HCT116 (cell line): ENCODE data around the gene SLC38A3. TPM values are rescaled to one million over a fixed set of nuclear protein-coding genes. Genes with fewer than 3 reads are reported as not detected.

Experiments used
- ATAC-seq: fragments of 200-7000 bp; cut with Tn5 transposase; 2 replicates; pipeline ENCODE4 v1.9.1; 2020; ENCODE audit warnings: mild to moderate bottlenecking, moderate library complexity
- BruUV-seq: library from RNA; stranded (reverse); fragments of 400-500 nt; replicated peaks from 2 replicates; lab custom pipeline; 2021; lab: Mats Ljungman, UMichigan
- CTCF ChIA-PET: fragments of 300-600 bp; sonication (Branson Sonifier 250); formaldehyde crosslinking; loops from one replicate; lab custom pipeline; 2021; ENCODE audit warnings: antibody characterized with exemption; lab: Charles Lee
- POLR2A ChIA-PET: fragments of 300-600, 350-600 bp; sonication (Branson Sonifier 250); formaldehyde crosslinking; loops from one replicate; lab custom pipeline; 2021; ENCODE audit warnings: antibody characterized with exemption; lab: Charles Lee
- RAD21 ChIA-PET, 2 experiments: fragments of 300-600 bp; sonication (Branson Sonifier 250); formaldehyde crosslinking; loops; one replicate each; lab custom pipeline; 2023; ENCODE audit warnings: low total read pairs in 2 of 2; ENCODE audit not compliant: uncharacterized antibody in 2 of 2, unreplicated experiment in 2 of 2, low non-redundant PET in 1 of 2; lab: Charles Lee
- DNase-seq: peaks from one replicate; pipeline ENCODE4 v3.0.0-alpha.2; 2010; ENCODE audit warnings: low read depth, low spot score
- H2AFZ ChIP-seq: fragments of 200-600 bp; shearing (Covaris generic), sonication (generic); 2 replicates; pipeline ENCODE4 v1.6.1; 2017; ENCODE audit warnings: low read depth, mixed run types, mixed read lengths, antibody characterized with exemption, low read length; ENCODE audit not compliant: poor library complexity, severe bottlenecking
- H3K27ac ChIP-seq: 2 replicates; pipeline ENCODE4 v1.5.1; 2012; ENCODE audit warnings: low read depth, low read length
- H3K27me3 ChIP-seq: fragments of 200-600 bp; sonication (generic); 2 replicates; pipeline ENCODE4 v1.6.1; 2016; ENCODE audit warnings: mixed run types, low read length, mixed read lengths; ENCODE audit not compliant: insufficient read depth
- H3K36me3 ChIP-seq, 2 experiments: fragments of 200-500 bp in 1 of 2; fragments of 200-600 bp in 1 of 2; sonication (Bioruptor generic) in 1 of 2; sonication (generic) in 1 of 2; 2 replicates each; pipeline versions ENCODE4 v1.5.1 to v1.6.1; 2014 to 2016; ENCODE audit warnings: low read length in 2 of 2, inconsistent platforms in 1 of 2, mixed read lengths in 1 of 2, mixed run types in 1 of 2; ENCODE audit not compliant: insufficient read depth in 2 of 2, control insufficient read depth in 1 of 2
- H3K4me1 ChIP-seq, 2 experiments: fragments of 200-600 bp in 1 of 2; sonication (generic) in 1 of 2; 2 replicates each; pipeline versions ENCODE4 v1.5.1 to v1.6.1; 2012 to 2017; ENCODE audit warnings: low read length in 2 of 2, inconsistent platforms in 1 of 2, mild to moderate bottlenecking in 1 of 2, mixed read lengths in 1 of 2, mixed run types in 1 of 2, moderate library complexity in 1 of 2; ENCODE audit not compliant: insufficient read depth in 2 of 2, control insufficient read depth in 1 of 2
- H3K4me2 ChIP-seq: fragments of 200-600 bp; sonication (generic); 2 replicates; pipeline ENCODE4 v1.6.1; 2017; ENCODE audit warnings: mixed run types, low read length, mixed read lengths
- H3K4me3 ChIP-seq, 2 experiments: fragments of 200-600 bp in 1 of 2; sonication (generic) in 1 of 2; replicated peaks in 1 of 2; 2 replicates each; pipeline ENCODE4 v1.5.1; 2011 to 2016; ENCODE audit warnings: low read length in 2 of 2, control low read depth in 1 of 2, low read depth in 1 of 2, mild to moderate bottlenecking in 1 of 2, mixed read lengths in 1 of 2, mixed run types in 1 of 2
- H3K79me2 ChIP-seq: fragments of 200-600 bp; sonication (generic); 2 replicates; pipeline ENCODE4 v1.6.1; 2017; ENCODE audit warnings: mild to moderate bottlenecking, mixed run types, low read length, moderate library complexity, mixed read lengths; ENCODE audit not compliant: insufficient read depth
- H3K9ac ChIP-seq: fragments of 200-600 bp; sonication (generic); 2 replicates; pipeline ENCODE4 v1.6.1; 2016; ENCODE audit warnings: low read length, mixed read lengths
- H3K9me2 ChIP-seq: fragments of 200-600 bp; sonication (generic), shearing (Covaris generic); 2 replicates; pipeline ENCODE4 v1.6.1; 2017; ENCODE audit warnings: mixed run types, mild to moderate bottlenecking, moderate library complexity; ENCODE audit not compliant: insufficient read depth
- H3K9me3 ChIP-seq, 2 experiments: fragments of 200-500 bp in 1 of 2; fragments of 200-600 bp in 1 of 2; sonication (Bioruptor generic) in 1 of 2; sonication (generic) in 1 of 2; 2 replicates each; pipeline ENCODE4 v1.6.1; 2014 to 2017; ENCODE audit warnings: low read length in 2 of 2, mixed read lengths in 2 of 2, inconsistent platforms in 1 of 2, low read depth in 1 of 2, mild to moderate bottlenecking in 1 of 2, mixed run types in 1 of 2, moderate library complexity in 1 of 2; ENCODE audit not compliant: control insufficient read depth in 1 of 2, insufficient read depth in 1 of 2
- H4K20me1 ChIP-seq: fragments of 200-600 bp; sonication (generic), shearing (Covaris generic); 2 replicates; pipeline ENCODE4 v1.6.1; 2017; ENCODE audit warnings: mixed run types, mild to moderate bottlenecking, moderate library complexity; ENCODE audit not compliant: insufficient read depth
- CBX3 ChIP-seq: IDR thresholded peaks from 2 replicates; pipeline ENCODE4 v1.6.1; 2012; ENCODE audit warnings: low read depth
- CEBPB ChIP-seq: IDR thresholded peaks from 2 replicates; pipeline ENCODE4 v1.6.1; 2012; ENCODE audit warnings: low read depth
- EGR1 ChIP-seq: IDR thresholded peaks from 2 replicates; pipeline ENCODE4 v1.6.1; 2012; ENCODE audit warnings: low read depth
- EZH2 ChIP-seq: fragments of 200-600 bp; sonication (generic); IDR thresholded peaks from 2 replicates; pipeline ENCODE4 v1.6.1; 2017; ENCODE audit warnings: antibody characterized with exemption, mixed run types
- JUND ChIP-seq: IDR thresholded peaks from 2 replicates; pipeline ENCODE4 v1.6.1; 2012
- POLR2AphosphoS5 ChIP-seq: IDR thresholded peaks from 2 replicates; pipeline ENCODE4 v1.6.1; 2011; ENCODE audit warnings: mild to moderate bottlenecking, low read depth, low read length, moderate library complexity
- RAD21 ChIP-seq: IDR thresholded peaks from 2 replicates; pipeline ENCODE4 v1.6.1; 2012; ENCODE audit warnings: low read depth, mild to moderate bottlenecking
- SIN3A ChIP-seq: IDR thresholded peaks from 2 replicates; pipeline ENCODE4 v1.6.1; 2012; ENCODE audit warnings: low read depth
- SP1 ChIP-seq: IDR thresholded peaks from 2 replicates; pipeline ENCODE4 v1.6.1; 2012; ENCODE audit warnings: low read depth
- SRF ChIP-seq: IDR thresholded peaks from 2 replicates; pipeline ENCODE4 v1.6.1; 2012; ENCODE audit warnings: low read depth
- TCF7L2 ChIP-seq: IDR thresholded peaks from 2 replicates; pipeline ENCODE4 v1.7.0; 2011; ENCODE audit warnings: borderline replicate concordance, inconsistent platforms; ENCODE audit not compliant: insufficient read depth, insufficient read length; ENCODE audit errors: extremely low read depth
- YY1 ChIP-seq: IDR thresholded peaks from 2 replicates; pipeline ENCODE4 v1.6.1; 2011; ENCODE audit warnings: low read length, low read depth, moderate library complexity, mild to moderate bottlenecking; ENCODE audit not compliant: insufficient replicate concordance; ENCODE audit errors: extremely low read depth
- ZFX ChIP-seq: fragments of 450-650 bp; IDR thresholded peaks from 2 replicates; pipeline ENCODE4 v1.6.1; 2017
- intact Hi-C: fragments of 100-400 bp; cut with micrococcal nuclease; formaldehyde crosslinking; loops from 2 replicates; pipeline ENCODE4 v1.10.0; 2022
- total RNA-seq: library from RNA; stranded (reverse); gene quantifications from one replicate; pipeline ENCODE4 v1.2.1, GENCODE V29; 2021; ENCODE audit not compliant: unreplicated experiment
- TF ChIP-seq, protein P1 (sequence below), 3 experiments: fragments of 200-600 bp in 1 of 3; sonication (generic) in 1 of 3; IDR thresholded peaks in 2 of 3; conservative IDR thresholded peaks in 1 of 3; 2 replicates each; pipeline ENCODE4 v1.5.1; 2012 to 2017; ENCODE audit warnings: low read depth in 2 of 3, low read length in 2 of 3, antibody characterized with exemption in 1 of 3, borderline replicate concordance in 1 of 3, control low read depth in 1 of 3, mild to moderate bottlenecking in 1 of 3, mixed read lengths in 1 of 3, mixed run types in 1 of 3, moderate library complexity in 1 of 3; ENCODE audit not compliant: insufficient read depth in 1 of 3
- TF ChIP-seq, protein P2 (sequence below): IDR thresholded peaks from 2 replicates; pipeline ENCODE4 v1.6.1; 2012
- TF ChIP-seq, protein P3 (sequence below): IDR thresholded peaks from 2 replicates; pipeline ENCODE4 v1.6.1; 2012
- TF ChIP-seq, protein P4 (sequence below): IDR thresholded peaks from 2 replicates; pipeline ENCODE4 v1.6.1; 2012; ENCODE audit warnings: low read depth

SLC38A3 gene
- total RNA-seq, 1 experiment from 2014 or later: 3.1 TPM

DNA sequence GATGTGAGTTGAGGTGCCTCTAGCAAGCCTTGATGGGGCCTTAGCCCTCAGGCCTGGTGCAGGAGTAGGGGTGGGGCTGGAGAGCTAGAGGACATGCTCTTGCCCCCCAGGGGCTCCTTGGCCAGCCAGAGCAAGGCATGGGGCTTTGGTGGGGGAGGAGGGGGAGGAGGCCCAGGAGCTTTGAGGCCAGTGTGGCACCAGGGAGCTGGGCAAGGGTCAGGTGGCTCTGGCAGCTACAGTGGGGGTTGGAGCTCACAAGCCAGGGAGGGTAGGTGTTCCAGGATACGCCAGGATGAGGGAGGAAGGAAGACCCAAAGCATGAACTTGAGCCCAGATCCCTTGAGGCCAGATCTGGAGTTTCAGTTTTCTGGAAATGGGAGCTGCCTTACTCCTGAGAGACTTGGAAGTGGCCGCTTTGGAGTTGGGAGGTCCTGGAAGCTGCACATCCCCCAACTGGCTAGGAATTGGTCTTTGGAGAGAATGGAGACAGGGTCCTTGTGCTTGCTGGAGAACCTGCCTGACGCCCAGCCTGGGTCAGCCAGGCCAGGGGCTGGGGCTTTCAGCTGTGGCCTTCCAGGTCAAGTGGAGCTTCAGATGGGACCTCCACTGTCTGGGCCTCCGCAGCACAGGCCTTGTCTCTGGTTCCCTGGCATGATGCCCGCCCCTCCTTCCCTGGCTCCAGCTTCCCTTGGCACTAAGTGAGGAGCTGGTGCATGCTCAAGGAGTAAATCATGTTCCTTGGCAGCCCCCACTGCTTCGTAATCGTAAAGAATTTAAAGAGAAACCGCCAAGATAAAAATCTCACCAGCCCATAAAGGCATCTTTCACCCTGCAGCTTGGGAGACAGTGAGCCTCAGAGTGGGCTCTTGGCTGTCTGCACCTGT lies 41.3 kb upstream of the SLC38A3 start:
- Histone ChIP-seq H3K4me3 (no peak overlapping the region), H3K9me2 (no peaks in the 10 kb centered on the region), H4K20me1 (no peaks in the 10 kb centered on the region), H3K4me1 (peaks cover 3 to 32% of the 10 kb centered on the region in 2 experiments; a peak in 2 of 4 replicates), H3K27me3 (no peaks in the 10 kb centered on the region), H3K9ac (no peak overlapping the region), H3K9me3 (no peaks in the 10 kb centered on the region), H2AFZ (no peak overlapping the region), H3K4me2 (no peak overlapping the region), H3K79me2 (no peaks in the 10 kb centered on the region), H3K27ac (no peak overlapping the region), H3K36me3 (no peaks in the 10 kb centered on the region; a peak in 1 of 4 replicates)
- RAD21 ChIA-PET: no interaction called here
- POLR2A ChIA-PET: no interaction called here
- TF ChIP-seq YY1: no peak
- TF ChIP-seq SP1: no peak
- TF ChIP-seq POLR2AphosphoS5: no peak
- no peak for TF ChIP-seq RAD21
- no peak for TF ChIP-seq TCF7L2
- no peak for TF ChIP-seq EZH2
- TF ChIP-seq SRF: no peak
- TF ChIP-seq CEBPB: no peak
- TF ChIP-seq, protein P1, sequence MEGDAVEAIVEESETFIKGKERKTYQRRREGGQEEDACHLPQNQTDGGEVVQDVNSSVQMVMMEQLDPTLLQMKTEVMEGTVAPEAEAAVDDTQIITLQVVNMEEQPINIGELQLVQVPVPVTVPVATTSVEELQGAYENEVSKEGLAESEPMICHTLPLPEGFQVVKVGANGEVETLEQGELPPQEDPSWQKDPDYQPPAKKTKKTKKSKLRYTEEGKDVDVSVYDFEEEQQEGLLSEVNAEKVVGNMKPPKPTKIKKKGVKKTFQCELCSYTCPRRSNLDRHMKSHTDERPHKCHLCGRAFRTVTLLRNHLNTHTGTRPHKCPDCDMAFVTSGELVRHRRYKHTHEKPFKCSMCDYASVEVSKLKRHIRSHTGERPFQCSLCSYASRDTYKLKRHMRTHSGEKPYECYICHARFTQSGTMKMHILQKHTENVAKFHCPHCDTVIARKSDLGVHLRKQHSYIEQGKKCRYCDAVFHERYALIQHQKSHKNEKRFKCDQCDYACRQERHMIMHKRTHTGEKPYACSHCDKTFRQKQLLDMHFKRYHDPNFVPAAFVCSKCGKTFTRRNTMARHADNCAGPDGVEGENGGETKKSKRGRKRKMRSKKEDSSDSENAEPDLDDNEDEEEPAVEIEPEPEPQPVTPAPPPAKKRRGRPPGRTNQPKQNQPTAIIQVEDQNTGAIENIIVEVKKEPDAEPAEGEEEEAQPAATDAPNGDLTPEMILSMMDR (IDR thresholded peaks at IDR 0.05 in 2 of 3, conservative IDR thresholded peaks at IDR 0.05 in 1 of 3; ENCODE audit: borderline replicate concordance in 1 of 3, insufficient read depth in 1 of 3, low read depth in 2 of 3, low read length in 2 of 3): no peak
- TF ChIP-seq, protein P2, sequence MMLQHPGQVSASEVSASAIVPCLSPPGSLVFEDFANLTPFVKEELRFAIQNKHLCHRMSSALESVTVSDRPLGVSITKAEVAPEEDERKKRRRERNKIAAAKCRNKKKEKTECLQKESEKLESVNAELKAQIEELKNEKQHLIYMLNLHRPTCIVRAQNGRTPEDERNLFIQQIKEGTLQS: no peak
- TF ChIP-seq, protein P3, sequence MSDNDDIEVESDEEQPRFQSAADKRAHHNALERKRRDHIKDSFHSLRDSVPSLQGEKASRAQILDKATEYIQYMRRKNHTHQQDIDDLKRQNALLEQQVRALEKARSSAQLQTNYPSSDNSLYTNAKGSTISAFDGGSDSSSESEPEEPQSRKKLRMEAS: no peak
- TF ChIP-seq JUND: no peak
- no peak for TF ChIP-seq ZFX
- TF ChIP-seq, protein P4, sequence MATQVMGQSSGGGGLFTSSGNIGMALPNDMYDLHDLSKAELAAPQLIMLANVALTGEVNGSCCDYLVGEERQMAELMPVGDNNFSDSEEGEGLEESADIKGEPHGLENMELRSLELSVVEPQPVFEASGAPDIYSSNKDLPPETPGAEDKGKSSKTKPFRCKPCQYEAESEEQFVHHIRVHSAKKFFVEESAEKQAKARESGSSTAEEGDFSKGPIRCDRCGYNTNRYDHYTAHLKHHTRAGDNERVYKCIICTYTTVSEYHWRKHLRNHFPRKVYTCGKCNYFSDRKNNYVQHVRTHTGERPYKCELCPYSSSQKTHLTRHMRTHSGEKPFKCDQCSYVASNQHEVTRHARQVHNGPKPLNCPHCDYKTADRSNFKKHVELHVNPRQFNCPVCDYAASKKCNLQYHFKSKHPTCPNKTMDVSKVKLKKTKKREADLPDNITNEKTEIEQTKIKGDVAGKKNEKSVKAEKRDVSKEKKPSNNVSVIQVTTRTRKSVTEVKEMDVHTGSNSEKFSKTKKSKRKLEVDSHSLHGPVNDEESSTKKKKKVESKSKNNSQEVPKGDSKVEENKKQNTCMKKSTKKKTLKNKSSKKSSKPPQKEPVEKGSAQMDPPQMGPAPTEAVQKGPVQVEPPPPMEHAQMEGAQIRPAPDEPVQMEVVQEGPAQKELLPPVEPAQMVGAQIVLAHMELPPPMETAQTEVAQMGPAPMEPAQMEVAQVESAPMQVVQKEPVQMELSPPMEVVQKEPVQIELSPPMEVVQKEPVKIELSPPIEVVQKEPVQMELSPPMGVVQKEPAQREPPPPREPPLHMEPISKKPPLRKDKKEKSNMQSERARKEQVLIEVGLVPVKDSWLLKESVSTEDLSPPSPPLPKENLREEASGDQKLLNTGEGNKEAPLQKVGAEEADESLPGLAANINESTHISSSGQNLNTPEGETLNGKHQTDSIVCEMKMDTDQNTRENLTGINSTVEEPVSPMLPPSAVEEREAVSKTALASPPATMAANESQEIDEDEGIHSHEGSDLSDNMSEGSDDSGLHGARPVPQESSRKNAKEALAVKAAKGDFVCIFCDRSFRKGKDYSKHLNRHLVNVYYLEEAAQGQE: no peak
- no peak for TF ChIP-seq EGR1
- TF ChIP-seq CBX3: no peak
- TF ChIP-seq SIN3A: no peak
- DNase-seq (no peak), ATAC-seq (no peak)
- intact Hi-C loops: no loop called here
- CTCF ChIA-PET: no interaction called here
- no TSS peak for BruUV-seq
